Astrocyte (in vitro differentiated cells and primary cell): ENCODE measurements around the gene SIGLEC8.

Experiments used
- EZH2 ChIP-seq: IDR thresholded peaks from 2 replicates; pipeline ENCODE4 v1.6.1; 2012; ENCODE audit warnings: mild to moderate bottlenecking, low read length, inconsistent platforms; ENCODE audit not compliant: insufficient read depth
- TF ChIP-seq, protein P1 (sequence below): IDR thresholded peaks from 2 replicates; pipeline ENCODE4 v1.5.1; 2011; ENCODE audit warnings: low read depth, mild to moderate bottlenecking, inconsistent platforms, low read length, moderate library complexity; ENCODE audit not compliant: insufficient read depth

DNA sequence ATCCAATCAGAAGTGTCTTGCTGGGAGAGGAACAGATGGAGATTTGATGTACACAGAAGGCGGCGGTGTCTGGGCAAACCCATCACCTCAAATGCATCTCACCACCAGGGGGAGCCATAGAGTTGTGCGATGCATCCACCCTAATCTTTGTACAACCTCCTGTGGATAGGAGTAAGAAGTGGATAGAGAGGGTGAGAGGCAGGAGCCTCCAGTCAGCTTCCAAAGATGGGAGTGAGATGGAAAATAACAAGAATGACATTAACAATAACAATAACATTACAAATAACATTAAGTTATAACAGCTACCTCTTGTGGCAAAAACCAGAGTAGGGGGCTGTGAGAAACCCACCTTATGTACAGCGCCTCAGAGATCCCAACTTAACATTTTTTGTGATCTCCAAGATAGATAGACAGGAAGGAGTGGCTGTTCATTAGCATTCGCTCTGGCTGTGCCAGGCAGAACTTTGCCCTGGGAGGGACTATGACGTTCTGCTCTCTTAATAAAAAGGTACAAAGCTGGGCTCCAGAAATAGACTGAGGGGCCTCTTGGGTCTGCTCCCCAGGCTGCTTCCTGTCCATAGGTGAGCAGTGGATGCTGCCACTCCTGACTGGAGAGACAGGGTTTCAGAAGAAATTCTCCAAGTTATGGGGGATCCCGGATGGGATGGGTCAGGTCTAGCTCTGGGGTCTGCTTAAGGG is 14.9 kb upstream of the SIGLEC8 start:
- TF ChIP-seq, protein P1, sequence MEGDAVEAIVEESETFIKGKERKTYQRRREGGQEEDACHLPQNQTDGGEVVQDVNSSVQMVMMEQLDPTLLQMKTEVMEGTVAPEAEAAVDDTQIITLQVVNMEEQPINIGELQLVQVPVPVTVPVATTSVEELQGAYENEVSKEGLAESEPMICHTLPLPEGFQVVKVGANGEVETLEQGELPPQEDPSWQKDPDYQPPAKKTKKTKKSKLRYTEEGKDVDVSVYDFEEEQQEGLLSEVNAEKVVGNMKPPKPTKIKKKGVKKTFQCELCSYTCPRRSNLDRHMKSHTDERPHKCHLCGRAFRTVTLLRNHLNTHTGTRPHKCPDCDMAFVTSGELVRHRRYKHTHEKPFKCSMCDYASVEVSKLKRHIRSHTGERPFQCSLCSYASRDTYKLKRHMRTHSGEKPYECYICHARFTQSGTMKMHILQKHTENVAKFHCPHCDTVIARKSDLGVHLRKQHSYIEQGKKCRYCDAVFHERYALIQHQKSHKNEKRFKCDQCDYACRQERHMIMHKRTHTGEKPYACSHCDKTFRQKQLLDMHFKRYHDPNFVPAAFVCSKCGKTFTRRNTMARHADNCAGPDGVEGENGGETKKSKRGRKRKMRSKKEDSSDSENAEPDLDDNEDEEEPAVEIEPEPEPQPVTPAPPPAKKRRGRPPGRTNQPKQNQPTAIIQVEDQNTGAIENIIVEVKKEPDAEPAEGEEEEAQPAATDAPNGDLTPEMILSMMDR, result peak; percentile 55
- no peak for TF ChIP-seq EZH2
